Hematopoietic multipotent progenitor cell treated with erythropoietin and hydrocortisone succinate and interleukin-3 and kit ligand, for 17 days (in vitro differentiated cells): ENCODE measurements around the gene VRTN.

ENCODE experiments used
- DNase-seq: peaks from one replicate; pipeline ENCODE4 v3.0.0-alpha.2; 2015; ENCODE audit warnings: low spot score

The VRTN gene

DNA sequence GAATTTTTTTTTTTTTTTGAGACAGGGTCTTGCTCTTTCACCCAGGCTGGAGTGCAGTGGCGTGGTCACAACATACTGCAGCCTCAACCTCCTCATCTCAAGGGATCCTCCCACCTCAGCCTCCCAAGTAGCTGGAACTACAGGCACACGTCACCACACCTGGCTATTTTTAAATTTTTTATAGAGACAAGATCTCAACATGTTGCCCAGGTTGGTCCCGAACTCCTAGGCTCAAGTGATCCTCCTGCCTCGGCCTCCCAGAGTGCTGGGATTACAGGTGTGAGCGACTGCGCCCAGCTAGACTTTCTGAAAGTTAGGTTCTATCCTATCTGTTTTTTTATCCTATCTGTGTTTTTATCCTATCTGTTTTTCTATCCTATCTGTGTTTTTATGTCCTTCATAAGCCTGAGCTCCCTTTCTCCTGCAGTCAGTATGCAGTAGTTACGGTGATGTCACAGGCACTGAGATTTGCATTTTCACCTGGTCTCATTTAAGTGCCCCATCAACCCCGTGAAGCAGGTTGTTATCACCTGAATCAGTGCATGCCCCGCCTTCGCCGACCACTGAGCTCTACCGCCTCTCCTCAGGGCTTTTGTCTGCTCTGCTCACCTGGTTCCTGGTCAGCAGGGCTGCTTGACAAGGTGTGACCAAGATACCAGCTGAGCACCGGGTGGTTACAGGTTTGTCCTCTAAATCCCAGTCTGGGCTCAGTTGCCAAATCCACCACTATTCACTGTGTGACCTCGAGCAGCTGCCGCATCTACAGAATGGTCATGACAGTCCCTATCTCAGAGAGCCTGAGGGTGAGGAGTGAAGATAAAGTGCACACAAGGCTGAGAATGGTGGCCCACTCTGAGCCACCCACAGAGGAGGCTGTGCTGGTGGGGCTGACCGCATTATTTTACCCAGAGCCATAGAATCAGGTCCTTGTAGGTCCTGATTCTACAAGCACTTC lies 44.6 kb downstream of the VRTN start:
- no peak for DNase-seq

DNA sequence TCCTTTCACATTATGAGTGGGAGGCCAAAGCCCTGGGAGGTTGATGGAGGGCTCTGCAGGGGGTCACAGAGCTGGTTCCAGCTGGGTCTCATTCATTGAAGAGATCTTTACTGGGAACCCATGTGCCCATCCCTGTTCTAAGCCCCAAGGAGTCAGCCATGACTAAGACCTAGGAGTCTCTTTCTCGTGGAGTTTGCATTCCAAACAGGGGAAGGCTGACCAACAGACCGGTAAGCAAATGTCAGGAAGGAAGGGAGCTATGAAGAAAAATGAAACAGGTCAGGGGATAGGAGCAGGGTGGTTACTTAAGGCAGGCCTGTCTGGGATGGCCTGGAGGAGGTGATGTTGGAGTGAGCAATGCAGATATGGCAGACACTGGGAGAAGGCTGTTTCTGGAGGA lies 46.3 kb downstream of the VRTN start:
- DNase-seq: no peak

DNA sequence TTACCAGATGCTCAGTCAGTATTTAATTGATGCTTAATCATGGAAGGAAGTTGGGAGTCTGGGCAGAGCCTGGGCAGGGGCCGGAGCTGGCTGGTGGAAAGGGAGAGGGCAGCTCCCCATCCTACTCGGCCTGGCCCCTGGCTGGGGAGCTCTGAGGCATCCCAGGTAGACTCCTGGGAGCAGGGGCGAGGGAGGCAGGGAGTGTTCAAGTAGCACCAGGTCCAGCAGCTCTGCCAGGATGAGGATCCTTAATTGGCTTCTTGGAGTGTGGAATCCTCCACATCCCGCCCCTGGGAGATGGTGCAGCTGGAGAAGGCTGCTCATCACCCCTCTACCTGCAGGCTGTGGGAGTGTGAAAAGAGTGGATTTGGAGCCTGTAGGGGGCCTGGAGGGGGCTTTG lies 46.8 kb downstream of the VRTN start:
- DNase-seq: no peak

DNA sequence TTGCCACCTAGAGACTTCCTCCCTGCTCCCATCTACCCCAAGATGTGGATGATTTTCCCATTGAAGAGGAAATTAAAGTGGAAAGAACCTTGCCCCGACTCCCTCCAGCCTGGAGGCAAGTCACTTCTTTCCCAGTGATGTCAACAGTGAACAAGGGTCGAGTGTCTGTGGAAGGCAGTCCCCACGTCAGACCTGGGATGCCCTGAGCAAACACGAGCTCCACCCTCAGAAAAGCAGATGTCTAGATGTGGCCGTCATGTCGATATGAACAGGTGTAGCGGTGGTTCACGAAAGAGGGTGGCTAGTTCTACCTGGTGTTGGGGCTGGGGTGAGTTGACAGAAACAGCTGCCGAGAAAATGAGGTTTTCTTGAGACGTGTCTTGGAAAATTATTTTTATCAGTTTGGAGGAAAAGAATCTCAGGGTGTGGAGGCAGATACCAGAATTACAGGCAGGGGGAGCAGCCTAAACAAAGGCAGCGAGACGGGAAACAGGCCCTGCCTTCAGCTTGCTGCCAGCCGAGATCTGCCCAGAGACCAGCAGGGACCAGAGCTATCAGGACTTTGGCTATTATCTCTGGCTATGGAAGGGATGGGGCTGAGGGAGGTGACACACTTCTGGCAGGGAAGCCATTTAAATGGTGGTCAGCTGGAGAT lies 51.9 kb downstream of the VRTN start:
- DNase-seq: no peak

DNA sequence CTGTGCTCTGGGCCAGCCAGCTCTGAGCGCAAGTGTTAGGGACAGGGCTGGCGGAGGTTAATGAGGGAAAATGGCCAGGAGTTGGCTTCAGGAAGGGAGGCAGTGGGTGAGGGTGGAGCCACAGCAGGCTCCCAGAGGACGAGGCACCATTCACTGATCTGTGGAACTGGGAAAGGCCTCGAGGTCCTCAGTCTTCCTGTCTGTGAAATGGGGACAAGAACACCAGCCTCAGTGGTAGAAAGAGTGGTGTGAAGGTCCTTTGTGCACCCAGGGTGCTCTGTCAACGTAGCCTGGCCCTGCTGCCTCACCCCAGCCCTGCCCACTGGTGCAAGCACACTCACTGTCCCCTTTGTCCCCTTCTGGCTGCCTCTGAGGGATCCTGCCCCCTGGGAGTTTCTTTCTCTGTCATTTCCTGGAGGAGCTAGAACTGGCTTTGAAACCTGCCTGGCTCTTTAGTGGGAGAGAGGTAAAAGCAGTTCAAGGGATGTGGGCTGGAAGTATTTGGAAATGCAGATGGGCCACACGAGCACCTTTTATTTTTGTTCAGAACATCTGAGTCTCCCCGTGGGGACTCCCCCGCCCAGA lies 52.7 kb downstream of the VRTN start:
- no peak for DNase-seq

DNA sequence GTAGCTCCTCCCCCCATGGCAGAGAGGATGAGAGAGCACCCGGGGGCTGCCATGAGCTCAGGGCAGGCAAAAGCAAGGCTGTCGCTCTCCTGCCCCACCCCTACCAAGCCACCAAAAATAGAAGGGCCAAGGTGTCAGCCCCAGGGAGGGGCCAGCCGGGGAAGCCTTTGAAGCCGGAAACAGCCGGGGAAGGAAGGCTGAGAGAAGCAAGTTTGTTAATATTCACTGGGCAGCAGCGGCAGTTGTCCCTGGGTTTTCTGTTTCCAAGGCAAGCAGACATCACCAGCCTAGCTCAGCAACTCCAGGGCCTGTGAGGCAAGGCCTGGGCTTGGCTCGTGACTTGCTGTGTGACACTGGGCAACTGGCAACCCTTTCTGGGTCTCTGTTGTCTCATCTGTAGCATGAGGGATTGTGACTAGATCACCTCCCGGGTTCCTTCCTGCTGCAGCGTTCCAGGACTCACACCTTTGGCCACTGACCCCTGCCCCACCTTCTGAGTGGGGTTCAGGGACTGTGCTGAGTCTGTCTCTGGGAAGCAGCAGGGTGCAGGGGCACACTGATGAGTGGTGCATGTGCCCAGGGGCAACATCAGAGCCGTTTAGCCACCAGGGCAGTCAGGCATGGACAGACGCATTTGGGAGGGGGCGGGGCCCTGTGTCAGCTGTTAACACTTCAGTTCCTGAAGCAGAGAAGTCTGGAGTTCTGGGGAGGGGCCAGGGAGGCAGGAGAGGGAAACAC lies 53.4 kb downstream of the VRTN start:
- no peak for DNase-seq

DNA sequence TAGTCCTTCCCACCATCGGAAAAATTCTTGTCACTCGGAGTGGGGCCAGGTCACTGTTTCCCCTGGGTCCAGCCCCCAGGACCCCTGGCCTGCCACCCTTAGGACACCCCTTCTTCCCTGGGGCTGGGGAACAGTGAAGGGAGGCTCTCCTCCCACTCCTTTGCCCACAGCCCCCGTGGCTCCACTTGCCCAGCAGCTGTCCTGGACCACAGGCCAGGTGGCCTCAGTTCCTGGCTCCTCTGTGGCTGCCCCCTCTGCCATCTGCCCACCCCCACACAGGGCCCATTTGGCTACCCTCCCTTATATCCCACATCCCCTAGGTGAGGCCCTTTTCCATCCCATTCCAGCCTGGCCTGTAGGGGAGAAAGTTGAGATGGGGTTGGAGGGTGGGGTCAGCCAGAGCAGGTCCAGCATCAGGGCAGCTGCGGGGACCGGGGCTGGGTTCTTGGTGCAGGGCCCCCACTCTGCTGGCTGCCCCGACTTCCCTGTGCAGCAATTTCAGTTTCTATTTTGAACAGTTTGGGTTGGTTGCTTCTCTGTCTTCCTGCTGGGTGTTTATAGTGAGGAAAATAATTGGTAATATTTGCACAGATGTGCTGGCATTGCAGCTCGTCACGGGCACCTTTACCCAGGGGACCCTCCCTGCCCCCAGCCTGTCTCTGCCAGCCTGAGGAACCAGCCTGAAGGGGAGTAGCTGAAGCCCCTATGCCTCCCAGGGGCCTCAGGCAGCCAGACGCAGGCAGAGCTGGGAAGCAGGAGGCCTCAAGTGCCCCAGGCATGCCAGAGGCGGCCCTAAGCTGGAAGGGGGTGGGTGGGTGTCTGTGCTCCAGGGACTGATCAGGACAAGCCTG lies 54.4 kb downstream of the VRTN start:
- DNase-seq: no peak

DNA sequence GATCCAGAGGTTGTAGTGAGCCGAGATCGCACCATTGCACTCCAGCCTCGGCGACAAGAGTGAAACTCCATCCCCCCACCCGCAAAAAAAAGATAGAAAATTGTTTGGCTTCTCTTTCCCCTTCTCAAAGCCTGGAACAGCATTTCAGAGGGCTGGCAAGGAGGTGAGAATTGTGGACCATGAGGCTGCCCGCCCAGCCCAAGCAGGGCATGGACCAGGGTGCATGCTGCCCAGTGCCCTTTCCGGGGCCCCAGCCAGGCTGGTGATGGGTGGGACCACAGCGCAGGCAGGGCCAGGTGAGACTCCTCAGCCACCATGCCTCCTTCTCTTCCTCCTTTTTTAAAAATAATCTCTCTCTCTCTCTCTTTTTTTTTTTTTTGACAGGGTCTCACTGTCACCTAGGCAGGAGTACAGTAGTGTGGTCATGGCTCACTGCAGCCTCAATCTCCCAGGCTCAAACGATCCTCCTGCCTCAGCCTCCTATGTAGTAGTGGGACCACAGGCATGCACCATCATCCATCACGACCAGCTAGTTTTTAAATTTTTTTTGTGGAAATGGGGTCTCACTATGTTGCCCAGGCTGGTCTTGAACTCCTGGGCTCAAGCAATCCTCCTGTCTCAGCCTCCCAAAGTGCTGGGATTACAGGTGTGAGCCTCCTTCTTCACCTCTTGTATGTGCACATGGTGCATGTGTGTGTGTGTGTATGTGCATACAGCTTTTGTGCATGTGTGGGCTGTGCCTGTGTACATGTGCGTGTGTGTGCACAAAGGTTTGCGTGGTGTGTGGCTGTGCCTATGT lies 55.5 kb downstream of the VRTN start:
- DNase-seq: no peak

DNA sequence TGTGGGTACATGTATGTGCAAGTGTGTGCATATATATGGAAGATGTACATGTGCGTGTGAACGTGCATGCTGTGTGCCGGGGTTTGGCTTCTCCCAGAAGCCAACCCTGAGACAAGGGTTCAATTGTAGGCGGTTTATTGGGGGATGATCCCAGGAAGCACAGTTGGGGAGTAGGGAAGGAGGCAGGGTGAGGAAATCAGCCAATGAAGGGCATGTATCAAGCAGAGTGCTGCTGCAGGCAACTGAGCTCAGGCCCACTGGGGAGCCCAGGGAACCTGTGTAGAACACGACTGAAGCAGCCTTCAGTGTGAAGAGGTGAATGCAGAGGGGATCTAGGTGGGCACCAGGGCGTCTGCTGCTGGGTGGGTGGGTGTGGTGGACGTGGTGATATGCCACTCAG lies 56.2 kb downstream of the VRTN start:
- no peak for DNase-seq

DNA sequence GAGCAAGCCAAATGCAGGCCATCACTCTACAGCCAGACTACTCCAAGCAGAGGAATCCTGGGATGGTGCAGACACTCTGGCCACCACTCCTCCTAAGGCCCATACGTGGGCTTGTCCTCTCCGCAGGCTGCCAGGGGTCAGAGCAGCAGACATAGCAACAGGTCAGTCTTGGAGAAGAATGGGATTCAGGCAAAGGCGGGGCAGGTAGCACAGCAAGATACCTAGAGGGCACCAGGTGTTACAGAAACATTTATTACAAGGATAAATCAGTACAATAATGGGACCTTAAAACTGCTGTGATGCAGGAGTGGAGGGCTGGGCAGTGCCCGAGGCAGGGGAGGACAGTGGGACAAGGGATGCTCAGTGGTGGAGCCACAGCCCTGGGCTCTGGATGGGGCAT lies 57.4 kb downstream of the VRTN start:
- DNase-seq: no peak

DNA sequence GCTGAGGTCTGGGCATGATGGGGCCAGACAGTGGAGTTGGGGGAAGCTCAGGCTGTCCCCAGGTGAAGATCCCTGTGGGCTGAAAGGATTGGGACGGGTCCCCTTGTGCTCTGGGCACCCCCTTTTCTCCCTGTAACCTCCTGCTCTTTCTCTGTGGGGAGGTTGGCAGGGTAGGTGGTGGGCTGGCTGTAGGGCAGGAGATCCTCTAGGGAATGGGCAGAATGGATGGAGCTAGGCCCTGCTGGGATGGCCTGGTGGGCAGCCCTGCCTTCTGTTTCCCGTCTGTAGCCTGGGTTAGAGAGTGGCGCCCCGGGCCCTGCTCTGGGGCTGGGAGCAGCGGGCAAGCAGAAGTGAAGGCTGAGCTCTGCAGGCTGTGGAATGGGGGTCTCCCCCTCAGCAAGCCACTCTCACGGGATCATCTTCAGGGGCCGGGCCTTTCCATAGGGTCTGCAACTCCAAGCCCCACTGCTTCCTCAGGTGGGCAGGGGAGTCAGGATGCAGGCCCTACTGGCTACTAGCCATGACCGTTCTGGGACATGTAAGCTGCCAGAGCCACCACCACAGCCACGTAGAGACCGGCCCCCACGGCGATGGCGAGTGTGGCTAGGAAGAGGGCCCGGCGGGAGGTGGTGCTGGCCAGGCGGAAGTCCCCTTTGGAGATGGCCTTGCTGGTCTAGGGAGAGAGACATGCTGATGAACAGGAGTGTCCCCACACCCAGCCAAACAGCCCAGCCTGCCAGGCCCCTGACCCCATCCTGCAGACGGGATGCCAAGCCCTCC lies 58.9 kb downstream of the VRTN start:
- DNase-seq: no peak

DNA sequence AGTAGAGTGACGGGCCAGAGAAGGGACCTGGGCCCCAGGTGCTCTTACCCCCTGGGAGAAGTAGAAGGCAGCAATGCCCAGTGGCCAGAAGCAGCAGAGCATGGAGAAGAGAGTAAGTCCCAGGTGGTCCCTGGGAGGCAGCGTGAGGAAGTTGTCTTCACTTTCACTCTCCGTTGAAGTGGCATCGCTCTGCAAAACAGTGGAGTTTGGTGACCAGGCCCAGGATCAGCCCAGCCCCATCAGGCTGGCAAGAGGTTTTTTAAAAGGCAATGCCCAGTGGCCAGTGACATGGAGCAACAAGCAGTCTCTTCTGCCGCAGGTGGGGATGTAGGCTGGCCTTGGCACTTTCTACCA lies 59.5 kb downstream of the VRTN start:
- no peak for DNase-seq

DNA sequence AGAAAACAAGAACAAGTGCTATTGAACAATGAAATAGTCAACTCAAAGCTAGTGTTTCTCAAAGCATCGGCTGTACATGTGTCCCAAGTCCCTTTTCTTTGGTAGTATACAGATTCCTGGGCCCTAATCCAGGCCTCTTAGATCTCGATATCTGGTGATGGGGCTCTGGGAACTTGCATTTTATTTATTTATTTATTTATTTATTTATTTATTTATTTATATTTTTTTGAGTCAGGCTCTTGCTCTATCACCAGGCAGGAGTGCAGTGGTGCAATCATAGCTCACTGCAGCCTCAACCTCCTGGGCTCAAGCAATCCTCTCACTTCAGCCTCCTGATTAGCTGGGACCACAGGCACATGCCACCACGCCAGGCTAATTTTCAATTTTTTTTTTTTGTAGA lies 60.6 kb downstream of the VRTN start:
- no peak for DNase-seq

DNA sequence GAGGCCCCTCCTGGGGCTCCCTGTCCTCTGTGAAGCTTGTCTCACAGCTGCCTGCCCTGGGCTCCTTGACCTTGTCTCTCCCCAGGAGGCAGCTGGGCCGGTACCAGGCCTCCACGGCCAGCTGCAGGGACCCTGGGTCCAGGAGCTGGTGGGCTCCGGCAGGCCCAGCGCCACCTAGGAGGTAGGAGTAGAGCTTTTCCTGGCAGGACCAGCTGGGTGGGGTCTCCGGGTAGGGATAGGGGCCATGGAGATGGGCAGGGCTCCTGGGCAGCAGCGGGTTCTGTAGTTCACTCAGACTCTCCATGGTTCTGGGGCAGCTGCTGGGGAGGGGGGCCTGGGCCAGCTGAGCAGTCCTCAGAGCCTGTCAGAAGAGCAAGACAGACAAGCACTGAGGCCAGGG lies 61.2 kb downstream of the VRTN start:
- no peak for DNase-seq
